ENCODE measurements around the gene KCNQ1OT1. TPM values are rescaled to one million over a fixed set of nuclear protein-coding genes. Genes with fewer than 3 reads are reported as not detected.

KCNQ1OT1 gene
- total RNA-seq, 1 donor from 2014 or later: 0.54 TPM

- peaks cover 9% of the 10 kb centered on the region for H3K27me3 ChIP-seq (ENCODE audit: control insufficient read depth, insufficient read depth, low read length)
- no peak for DNase-seq (ENCODE audit: low read depth)
Measured at GRCh38 chr11:2582946-2583604, 116.7 kb downstream of the KCNQ1OT1 start.

GRCh38 chr11:2582351-2582945 lies 117.3 kb downstream of the KCNQ1OT1 start:
- H3K4me3 ChIP-seq (ENCODE audit: low read depth, low read length): no peak overlapping the region
- H3K36me3 ChIP-seq (ENCODE audit: control insufficient read depth, insufficient read depth, low read length): no peaks in the 10 kb centered on the region
- no peak for DNase-seq (ENCODE audit: low read depth)
- no peak for TF ChIP-seq CTCF (IDR thresholded peaks at IDR 0.05; ENCODE audit: insufficient read depth, low read length, poor library complexity, severe bottlenecking)
- peaks cover 9% of the 10 kb centered on the region for H3K27me3 ChIP-seq (ENCODE audit: control insufficient read depth, insufficient read depth, low read length)

More at GRCh38 chr11:2582946-2583604, 116.7 kb downstream of the KCNQ1OT1 start:
- Histone ChIP-seq H3K36me3 (ENCODE audit: control insufficient read depth, insufficient read depth, low read length) (no peaks in the 10 kb centered on the region), H3K4me3 (ENCODE audit: low read depth, low read length) (no peak overlapping the region)
- TF ChIP-seq CTCF (IDR thresholded peaks at IDR 0.05; ENCODE audit: insufficient read depth, low read length, poor library complexity, severe bottlenecking): no peak

- DNase-seq (ENCODE audit: low read depth): no peak
- Histone ChIP-seq H3K27me3 (ENCODE audit: control insufficient read depth, insufficient read depth, low read length) (peaks cover 6% of the 10 kb centered on the region), H3K36me3 (ENCODE audit: control insufficient read depth, insufficient read depth, low read length) (no peaks in the 10 kb centered on the region), H3K4me3 (ENCODE audit: low read depth, low read length) (no peak overlapping the region)
- TF ChIP-seq CTCF (IDR thresholded peaks at IDR 0.05; ENCODE audit: insufficient read depth, low read length, poor library complexity, severe bottlenecking): no peak
Measured at GRCh38 chr11:2581931-2582350, 117.9 kb downstream of the KCNQ1OT1 start.

- H3K27me3 ChIP-seq (ENCODE audit: control insufficient read depth, insufficient read depth, low read length): peaks cover 2% of the 10 kb centered on the region
- no peaks in the 10 kb centered on the region for H3K36me3 ChIP-seq (ENCODE audit: control insufficient read depth, insufficient read depth, low read length)
- no peak for TF ChIP-seq CTCF (IDR thresholded peaks at IDR 0.05; ENCODE audit: insufficient read depth, low read length, poor library complexity, severe bottlenecking)
- no peak for DNase-seq (ENCODE audit: low read depth)
- no peak overlapping the region for H3K4me3 ChIP-seq (ENCODE audit: low read depth, low read length)
Measured at GRCh38 chr11:2581151-2581930, 118.5 kb downstream of the KCNQ1OT1 start.

GRCh38 chr11:2580571-2581001 lies 119.2 kb downstream of the KCNQ1OT1 start:
- no peaks in the 10 kb centered on the region for H3K27me3 ChIP-seq (ENCODE audit: control insufficient read depth, insufficient read depth, low read length)
- no peak overlapping the region for H3K4me3 ChIP-seq (ENCODE audit: low read depth, low read length)
- DNase-seq (ENCODE audit: low read depth): no peak
- H3K36me3 ChIP-seq (ENCODE audit: control insufficient read depth, insufficient read depth, low read length): no peaks in the 10 kb centered on the region
- no peak for TF ChIP-seq CTCF (IDR thresholded peaks at IDR 0.05; ENCODE audit: insufficient read depth, low read length, poor library complexity, severe bottlenecking)

All from kidney epithelial cell (primary cell).